Mesendoderm (in vitro differentiated cells): ENCODE data around the gene FGFBP1.

Experiments used
- DNase-seq: peaks from one replicate; pipeline ENCODE4 v3.0.0; 2013
- H2AK5ac ChIP-seq: 2 replicates; pipeline ENCODE4 v1.6.1; 2013; ENCODE audit warnings: low read length, inconsistent platforms
- H2BK120ac ChIP-seq: 2 replicates; pipeline ENCODE4 v1.6.1; 2013; ENCODE audit warnings: low read depth, mild to moderate bottlenecking, low read length, moderate library complexity, mixed read lengths
- H2BK15ac ChIP-seq: replicated peaks from 2 replicates; pipeline ENCODE4 v1.6.1; 2013; ENCODE audit warnings: low read depth, mild to moderate bottlenecking, moderate library complexity
- H2BK5ac ChIP-seq: 2 replicates; pipeline ENCODE4 v1.6.1; 2013; ENCODE audit warnings: low read length, inconsistent platforms
- H3K18ac ChIP-seq: 2 replicates; pipeline ENCODE4 v1.6.1; 2013; ENCODE audit warnings: mild to moderate bottlenecking, low read length, mixed read lengths
- H3K23ac ChIP-seq: one replicate; pipeline ENCODE4 v1.6.1; 2013; ENCODE audit warnings: low read length
- H3K27ac ChIP-seq: 2 replicates; pipeline ENCODE4 v1.5.1; 2013; ENCODE audit warnings: low read depth, mild to moderate bottlenecking, inconsistent platforms, low read length, moderate library complexity
- H3K27me3 ChIP-seq: 2 replicates; pipeline ENCODE4 v1.6.1; 2013; ENCODE audit warnings: low read length, control low read depth, mild to moderate bottlenecking, inconsistent platforms; ENCODE audit not compliant: insufficient read depth, poor library complexity
- H3K36me3 ChIP-seq: 2 replicates; pipeline ENCODE4 v1.6.1; 2013; ENCODE audit warnings: low read length, inconsistent platforms; ENCODE audit not compliant: control insufficient read depth, insufficient read depth
- H3K4ac ChIP-seq: one replicate; pipeline ENCODE4 v1.6.1; 2013; ENCODE audit warnings: low read depth, mild to moderate bottlenecking, low read length, moderate library complexity
- H3K4me1 ChIP-seq: 2 replicates; pipeline ENCODE4 v1.6.1; 2013; ENCODE audit warnings: low read depth, low read length, inconsistent platforms; ENCODE audit not compliant: control insufficient read depth
- H3K4me2 ChIP-seq: 2 replicates; pipeline ENCODE4 v1.6.1; 2013; ENCODE audit warnings: low read length
- H3K4me3 ChIP-seq: 2 replicates; pipeline ENCODE4 v1.5.1; 2013; ENCODE audit warnings: mild to moderate bottlenecking, low read length
- H3K56ac ChIP-seq: one replicate; pipeline ENCODE4 v1.6.1; 2013; ENCODE audit warnings: low read length
- H3K79me1 ChIP-seq: 2 replicates; pipeline ENCODE4 v1.6.1; 2013; ENCODE audit warnings: low read length, inconsistent platforms
- H3K79me2 ChIP-seq: 2 replicates; pipeline ENCODE4 v1.6.1; 2013; ENCODE audit warnings: mild to moderate bottlenecking, low read length; ENCODE audit not compliant: control insufficient read depth, insufficient read depth
- H3K9ac ChIP-seq: 2 replicates; pipeline ENCODE4 v1.6.1; 2013; ENCODE audit warnings: low read length, inconsistent platforms
- H4K5ac ChIP-seq: one replicate; pipeline ENCODE4 v1.6.1; 2013; ENCODE audit warnings: low read length
- H4K8ac ChIP-seq: one replicate; pipeline ENCODE4 v1.6.1; 2013; ENCODE audit warnings: low read depth, mild to moderate bottlenecking, control low read depth, low read length, moderate library complexity
- WGBS: extraction: QIAGEN DNeasy Blood & Tissue Kit; methylation state at CpG from one replicate; pipeline ENCODE4 v1.1.7; 2013; ENCODE audit warnings: low lambda C conversion rate, missing lambda C conversion rate; ENCODE audit not compliant: insufficient coverage; ENCODE audit errors: extremely low coverage; 5-methylcytosine and 5-hydroxymethylcytosine counted together

Gene FGFBP1

GRCh38 chr4:15899511-15899910 lies 39.0 kb downstream of the FGFBP1 start:
- no peak overlapping the region for H3K4me3 ChIP-seq

GRCh38 chr4:15898902-15899301 lies 39.6 kb downstream of the FGFBP1 start:
- H2BK15ac ChIP-seq, result no peak overlapping the region
- H3K27me3 ChIP-seq, result no peaks in the 10 kb centered on the region
- H4K8ac ChIP-seq, result no peak overlapping the region
- no peak overlapping the region for H2BK5ac ChIP-seq
- no peak overlapping the region for H3K4me2 ChIP-seq
- H3K79me1 ChIP-seq, result no peaks in the 10 kb centered on the region
- no peak overlapping the region for H3K9ac ChIP-seq
- no peak overlapping the region for H4K5ac ChIP-seq
- DNase-seq, result no peak
- no peak overlapping the region for H2AK5ac ChIP-seq
- H3K18ac ChIP-seq, result no peak overlapping the region
- H3K23ac ChIP-seq, result no peak overlapping the region
- no peak overlapping the region for H3K4me3 ChIP-seq
- H2BK120ac ChIP-seq, result no peak overlapping the region
- H3K79me2 ChIP-seq, result no peaks in the 10 kb centered on the region
- H3K4me1 ChIP-seq, result no peaks in the 10 kb centered on the region
- no peak overlapping the region for H3K4ac ChIP-seq
- no peak overlapping the region for H3K27ac ChIP-seq
- H3K56ac ChIP-seq, result no peak overlapping the region
- no peaks in the 10 kb centered on the region for H3K36me3 ChIP-seq

More at GRCh38 chr4:15899511-15899910, 39.0 kb downstream of the FGFBP1 start:
- no peak overlapping the region for H2BK120ac ChIP-seq
- no peak overlapping the region for H3K9ac ChIP-seq
- no peaks in the 10 kb centered on the region for H3K79me1 ChIP-seq
- no peak for DNase-seq
- H3K27ac ChIP-seq, result no peak overlapping the region
- H3K18ac ChIP-seq, result no peak overlapping the region
- no peak overlapping the region for H4K8ac ChIP-seq
- no peaks in the 10 kb centered on the region for H3K79me2 ChIP-seq
- H3K4me1 ChIP-seq, result no peaks in the 10 kb centered on the region
- H2BK5ac ChIP-seq, result no peak overlapping the region
- no peak overlapping the region for H2BK15ac ChIP-seq
- no peak overlapping the region for H2AK5ac ChIP-seq
- no peak overlapping the region for H3K23ac ChIP-seq
- WGBS, result no CpG with 5 or more reads among the region's 1 CpG
- H3K4ac ChIP-seq, result no peak overlapping the region
- no peaks in the 10 kb centered on the region for H3K27me3 ChIP-seq
- H4K5ac ChIP-seq, result no peak overlapping the region
- no peak overlapping the region for H3K56ac ChIP-seq
- H3K36me3 ChIP-seq, result no peaks in the 10 kb centered on the region
- no peak overlapping the region for H3K4me2 ChIP-seq

- Histone ChIP-seq H3K23ac (no peak overlapping the region), H2AK5ac (no peak overlapping the region), H3K4me3 (no peak overlapping the region), H3K4ac (no peak overlapping the region), H2BK15ac (no peak overlapping the region), H3K79me1 (no peaks in the 10 kb centered on the region), H3K9ac (no peak overlapping the region), H3K79me2 (no peaks in the 10 kb centered on the region), H2BK5ac (no peak overlapping the region), H4K8ac (no peak overlapping the region), H2BK120ac (no peak overlapping the region), H3K4me2 (no peak overlapping the region), H3K4me1 (no peaks in the 10 kb centered on the region), H3K56ac (no peak overlapping the region), H3K27ac (no peak overlapping the region), H3K27me3 (no peaks in the 10 kb centered on the region), H3K18ac (no peak overlapping the region), H4K5ac (no peak overlapping the region), H3K36me3 (no peaks in the 10 kb centered on the region)
- no peak for DNase-seq
- WGBS, result no CpG with 5 or more reads among the region's 2 CpGs
Measured at GRCh38 chr4:15897577-15897976, 41.0 kb downstream of the FGFBP1 start.

- Histone ChIP-seq H2AK5ac (no peak overlapping the region), H3K79me2 (no peaks in the 10 kb centered on the region), H3K36me3 (no peaks in the 10 kb centered on the region), H3K27me3 (no peaks in the 10 kb centered on the region), H3K4me1 (no peaks in the 10 kb centered on the region), H2BK120ac (no peak overlapping the region), H3K79me1 (no peaks in the 10 kb centered on the region), H4K5ac (no peak overlapping the region), H3K18ac (no peak overlapping the region), H3K23ac (no peak overlapping the region), H4K8ac (no peak overlapping the region), H2BK5ac (no peak overlapping the region), H3K27ac (no peak overlapping the region), H3K56ac (no peak overlapping the region), H3K4ac (no peak overlapping the region), H3K4me2 (no peak overlapping the region), H3K9ac (no peak overlapping the region), H3K4me3 (no peak overlapping the region), H2BK15ac (no peak overlapping the region)
- no peak for DNase-seq
- no CpG with 5 or more reads among the region's 4 CpGs for WGBS
Measured at GRCh38 chr4:15894921-15895916, 43.3 kb downstream of the FGFBP1 start.

GRCh38 chr4:15894393-15894792 lies 44.1 kb downstream of the FGFBP1 start:
- no CpG with 5 or more reads among the region's 1 CpG for WGBS
- Histone ChIP-seq H3K4me3 (no peak overlapping the region), H3K56ac (no peak overlapping the region), H3K23ac (no peak overlapping the region), H2BK120ac (no peak overlapping the region), H3K4me2 (no peak overlapping the region), H4K8ac (no peak overlapping the region), H2BK5ac (no peak overlapping the region), H3K36me3 (no peaks in the 10 kb centered on the region), H3K4me1 (no peaks in the 10 kb centered on the region), H3K9ac (no peak overlapping the region), H2BK15ac (no peak overlapping the region), H4K5ac (no peak overlapping the region), H3K27ac (no peak overlapping the region), H3K27me3 (no peaks in the 10 kb centered on the region), H3K4ac (no peak overlapping the region), H3K79me2 (no peaks in the 10 kb centered on the region), H3K18ac (no peak overlapping the region), H2AK5ac (no peak overlapping the region), H3K79me1 (no peaks in the 10 kb centered on the region)
- DNase-seq, result no peak

GRCh38 chr4:15893962-15894361 lies 44.6 kb downstream of the FGFBP1 start:
- Histone ChIP-seq H4K8ac (no peak overlapping the region), H2BK15ac (no peak overlapping the region), H2BK120ac (no peak overlapping the region), H3K4me3 (no peak overlapping the region), H3K79me2 (no peaks in the 10 kb centered on the region), H3K27ac (no peak overlapping the region), H3K79me1 (no peaks in the 10 kb centered on the region), H3K56ac (no peak overlapping the region), H3K27me3 (no peaks in the 10 kb centered on the region), H2AK5ac (no peak overlapping the region), H3K4me2 (no peak overlapping the region), H3K23ac (no peak overlapping the region), H2BK5ac (no peak overlapping the region), H3K36me3 (no peaks in the 10 kb centered on the region), H3K4me1 (no peaks in the 10 kb centered on the region), H3K9ac (no peak overlapping the region), H3K4ac (no peak overlapping the region), H3K18ac (no peak overlapping the region), H4K5ac (no peak overlapping the region)
- WGBS, result no CpG with 5 or more reads among the region's 4 CpGs
- DNase-seq, result no peak
